ENCODE measurements around the gene PRKN.

The PRKN gene

GRCh38 chr6:161300823-161301222 is 1426.7 kb downstream of the PRKN start:
- peaks cover 2% of the 10 kb centered on the region for H3K27me3 ChIP-seq (ENCODE audit: insufficient read depth, poor library complexity, severe bottlenecking)
- DNase-seq (ENCODE audit: low read depth in 1 of 2, low spot score in 1 of 2), result no peak
- H3K4me3 ChIP-seq (replicated peaks; ENCODE audit: insufficient read depth, low read length), result no peak overlapping the region
- H3K27ac ChIP-seq (replicated peaks), result no peak overlapping the region
- no peak for TF ChIP-seq REST (IDR thresholded peaks at IDR 0.05; ENCODE audit: insufficient replicate concordance, low read depth)
- TF ChIP-seq CTCF (IDR thresholded peaks at IDR 0.05; ENCODE audit: insufficient read depth, low read length), result no peak
- TF ChIP-seq GABPA (IDR thresholded peaks at IDR 0.05; ENCODE audit: low read depth), result no peak
- no peak for TF ChIP-seq SPI1 (IDR thresholded peaks at IDR 0.05; ENCODE audit: borderline replicate concordance, low read depth)
- TF ChIP-seq POLR2AphosphoS5 (IDR thresholded peaks at IDR 0.05; ENCODE audit: low read depth), result no peak

GRCh38 chr6:161299726-161300125 is 1427.8 kb downstream of the PRKN start:
- Histone ChIP-seq H3K4me3 (replicated peaks; ENCODE audit: insufficient read depth, low read length) (no peak overlapping the region), H3K27ac (replicated peaks) (no peak overlapping the region), H3K27me3 (ENCODE audit: insufficient read depth, poor library complexity, severe bottlenecking) (peaks cover 2% of the 10 kb centered on the region)
- DNase-seq (ENCODE audit: low read depth in 1 of 2, low spot score in 1 of 2), result no peak
- TF ChIP-seq GABPA (IDR thresholded peaks at IDR 0.05; ENCODE audit: low read depth), result no peak
- TF ChIP-seq CTCF (IDR thresholded peaks at IDR 0.05; ENCODE audit: insufficient read depth, low read length), result no peak
- TF ChIP-seq SPI1 (IDR thresholded peaks at IDR 0.05; ENCODE audit: borderline replicate concordance, low read depth), result no peak
- no peak for TF ChIP-seq POLR2AphosphoS5 (IDR thresholded peaks at IDR 0.05; ENCODE audit: low read depth)
- no peak for TF ChIP-seq REST (IDR thresholded peaks at IDR 0.05; ENCODE audit: insufficient replicate concordance, low read depth)
